Liver (tissue), 9 donors: ENCODE data around the gene USH2A. TPM values are rescaled to one million over a fixed set of nuclear protein-coding genes. Genes with fewer than 3 reads are reported as not detected.

ENCODE experiments used
- DNase-seq: peaks from one replicate; pipeline ENCODE4 v3.0.0-alpha.2; 2017; ENCODE audit warnings: low spot score
- H3K27ac ChIP-seq, 2 donors: one replicate each; pipeline ENCODE4 v1.7.0; 2013; ENCODE audit warnings: inconsistent platforms in 2 of 2, low read length in 2 of 2, control low read depth in 1 of 2, low read depth in 1 of 2, mild to moderate bottlenecking in 1 of 2
- H3K27me3 ChIP-seq, 4 donors: one replicate each; pipeline versions ENCODE4 v1.6.1 to v1.7.0; 2013; ENCODE audit warnings: low read length in 3 of 4, inconsistent platforms in 1 of 4, mild to moderate bottlenecking in 1 of 4, moderate library complexity in 1 of 4; ENCODE audit not compliant: control insufficient read depth in 4 of 4, insufficient read depth in 4 of 4
- H3K36me3 ChIP-seq, 4 donors: one replicate each; pipeline versions ENCODE4 v1.6.1 to v1.7.0; 2013; ENCODE audit warnings: low read length in 3 of 4, mild to moderate bottlenecking in 3 of 4, low read depth in 1 of 4, moderate library complexity in 1 of 4; ENCODE audit not compliant: control insufficient read depth in 4 of 4, insufficient read depth in 3 of 4
- H3K4me1 ChIP-seq, 4 donors: one replicate each; pipeline versions ENCODE4 v1.6.1 to v1.7.0; 2013; ENCODE audit warnings: low read length in 3 of 4, mild to moderate bottlenecking in 3 of 4, moderate library complexity in 1 of 4; ENCODE audit not compliant: control insufficient read depth in 4 of 4, insufficient read depth in 4 of 4
- H3K4me3 ChIP-seq, 3 donors: one replicate each; pipeline versions ENCODE4 v1.6.1 to v1.7.0; 2013; ENCODE audit warnings: low read length in 3 of 3, control low read depth in 1 of 3, low read depth in 1 of 3, mild to moderate bottlenecking in 1 of 3
- H3K9ac ChIP-seq, 2 donors: one replicate each; pipeline ENCODE4 v1.7.0; 2013; ENCODE audit warnings: low read length in 2 of 2, mild to moderate bottlenecking in 2 of 2, moderate library complexity in 2 of 2, control low read depth in 1 of 2, low read depth in 1 of 2
- H3K9me3 ChIP-seq, 4 donors: one replicate each; pipeline versions ENCODE4 v1.6.1 to v1.7.0; 2013; ENCODE audit warnings: low read length in 3 of 4; ENCODE audit not compliant: control insufficient read depth in 4 of 4
- EGR1 ChIP-seq, 2 donors: IDR thresholded peaks; 2 replicates each; pipeline ENCODE4 v1.6.1; 2016 to 2018; ENCODE audit warnings: antibody characterized with exemption in 2 of 2, low read depth in 2 of 2
- FOXA1 ChIP-seq: IDR thresholded peaks from 2 replicates; pipeline ENCODE4 v1.6.1; 2016; ENCODE audit warnings: antibody characterized with exemption
- FOXA2 ChIP-seq: IDR thresholded peaks from 2 replicates; pipeline ENCODE4 v1.6.1; 2016; ENCODE audit warnings: antibody characterized with exemption
- GABPA ChIP-seq, 2 donors: IDR thresholded peaks in 1 of 2; conservative IDR thresholded peaks in 1 of 2; 2 replicates each; pipeline ENCODE4 v1.6.1; 2016; ENCODE audit warnings: antibody characterized with exemption in 2 of 2, mild to moderate bottlenecking in 1 of 2, moderate library complexity in 1 of 2
- HNF4A ChIP-seq, 2 donors: conservative IDR thresholded peaks; 2 replicates each; pipeline ENCODE4 v1.6.1; 2016; ENCODE audit warnings: antibody characterized with exemption in 2 of 2, mild to moderate bottlenecking in 2 of 2
- HNF4G ChIP-seq: IDR thresholded peaks from 2 replicates; pipeline ENCODE4 v1.6.1; 2016; ENCODE audit warnings: antibody characterized with exemption
- JUND ChIP-seq, 2 donors: IDR thresholded peaks; 2 replicates each; pipeline ENCODE4 v1.6.1; 2016; ENCODE audit warnings: antibody characterized with exemption in 2 of 2
- NR2F2 ChIP-seq: IDR thresholded peaks from 2 replicates; pipeline ENCODE4 v1.6.1; 2016; ENCODE audit warnings: antibody characterized with exemption
- RAD21 ChIP-seq, 2 donors: IDR thresholded peaks; 2 replicates each; pipeline ENCODE4 v1.6.1; 2016; ENCODE audit warnings: antibody characterized with exemption in 2 of 2, mild to moderate bottlenecking in 2 of 2
- RXRA ChIP-seq, 2 donors: IDR thresholded peaks; 2 replicates each; pipeline ENCODE4 v1.6.1; 2017 to 2018; ENCODE audit warnings: antibody characterized with exemption in 2 of 2, mild to moderate bottlenecking in 1 of 2
- TAF1 ChIP-seq: conservative IDR thresholded peaks from 2 replicates; pipeline ENCODE4 v1.6.1; 2016; ENCODE audit warnings: antibody characterized with exemption, mild to moderate bottlenecking
- YY1 ChIP-seq: IDR thresholded peaks from 2 replicates; pipeline ENCODE4 v1.6.1; 2016; ENCODE audit warnings: antibody characterized with exemption, mild to moderate bottlenecking
- WGBS: extraction: QIAGEN DNeasy Blood & Tissue Kit; methylation state at CpG from one replicate; pipeline ENCODE4 v1.1.7; 2013; 5-methylcytosine and 5-hydroxymethylcytosine counted together
- polyA plus RNA-seq, 2 donors: library from polyadenylated mRNA; stranded (reverse) in 1 of 2; unstranded in 1 of 2; fragments of 200-250 nt in 1 of 2; fragments of >200 nt in 1 of 2; fragmentation: Nextera tagmentation in 1 of 2; extraction: Ambion mirVana in 1 of 2; gene quantifications; one replicate each; pipeline versions ENCODE4 v1.2.1 to v1.2.3, GENCODE V29; 2013 to 2015
- total RNA-seq, 2 donors: library from RNA; depleted of rRNA; stranded (reverse); fragments of >200 nt; gene quantifications; one replicate each; pipeline ENCODE4 v1.2.3, GENCODE V29; 2014
- TF ChIP-seq, protein P1 (sequence below): IDR thresholded peaks from 2 replicates; pipeline ENCODE4 v1.6.1; 2016; ENCODE audit warnings: antibody characterized with exemption, mild to moderate bottlenecking
- TF ChIP-seq, protein P2 (sequence below): IDR thresholded peaks from 2 replicates; pipeline ENCODE4 v1.6.1; 2016; ENCODE audit warnings: antibody characterized with exemption
- TF ChIP-seq, protein P3 (sequence below): fragments of 150-350 bp; IDR thresholded peaks from 2 replicates; pipeline ENCODE4 v1.5.1; 2017; ENCODE audit warnings: improper control_type of control experiment, low read depth, low read length; ENCODE audit not compliant: missing input control
- TF ChIP-seq, protein P4 (sequence below): IDR thresholded peaks from 2 replicates; pipeline ENCODE4 v1.6.1; 2016; ENCODE audit warnings: antibody characterized with exemption
- TF ChIP-seq, protein P5 (sequence below): IDR thresholded peaks from 2 replicates; pipeline ENCODE4 v1.6.1; 2016; ENCODE audit warnings: antibody characterized with exemption
- donor health status: healthy.
- donor health status: healthy.
- donor health status: healthy.
- donor health status: healthy.
- donor health status: healthy.

USH2A gene
- total and polyA plus RNA-seq, 4 donors = 0.14 to 1.0 (median 0.31) TPM

DNA sequence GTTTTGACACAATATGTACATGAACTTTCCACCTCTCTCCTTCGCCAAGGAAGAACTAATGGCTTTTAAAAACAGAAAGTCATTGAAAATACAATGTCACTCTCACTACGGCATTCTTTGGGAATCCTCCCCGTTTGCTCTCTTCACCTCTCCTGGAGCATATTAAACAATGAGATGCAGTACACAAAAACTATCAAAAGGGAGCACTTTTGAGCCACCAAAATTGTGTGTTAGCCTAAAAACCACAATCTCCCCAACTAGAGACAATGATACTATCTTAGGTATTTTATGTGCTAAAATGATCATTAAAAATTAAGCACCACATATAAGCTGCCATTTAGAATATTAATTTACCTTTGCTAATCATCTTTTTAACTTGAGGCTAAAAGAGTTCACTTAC is 430.6 kb downstream of the USH2A start (continued):
- TF ChIP-seq, protein P1, sequence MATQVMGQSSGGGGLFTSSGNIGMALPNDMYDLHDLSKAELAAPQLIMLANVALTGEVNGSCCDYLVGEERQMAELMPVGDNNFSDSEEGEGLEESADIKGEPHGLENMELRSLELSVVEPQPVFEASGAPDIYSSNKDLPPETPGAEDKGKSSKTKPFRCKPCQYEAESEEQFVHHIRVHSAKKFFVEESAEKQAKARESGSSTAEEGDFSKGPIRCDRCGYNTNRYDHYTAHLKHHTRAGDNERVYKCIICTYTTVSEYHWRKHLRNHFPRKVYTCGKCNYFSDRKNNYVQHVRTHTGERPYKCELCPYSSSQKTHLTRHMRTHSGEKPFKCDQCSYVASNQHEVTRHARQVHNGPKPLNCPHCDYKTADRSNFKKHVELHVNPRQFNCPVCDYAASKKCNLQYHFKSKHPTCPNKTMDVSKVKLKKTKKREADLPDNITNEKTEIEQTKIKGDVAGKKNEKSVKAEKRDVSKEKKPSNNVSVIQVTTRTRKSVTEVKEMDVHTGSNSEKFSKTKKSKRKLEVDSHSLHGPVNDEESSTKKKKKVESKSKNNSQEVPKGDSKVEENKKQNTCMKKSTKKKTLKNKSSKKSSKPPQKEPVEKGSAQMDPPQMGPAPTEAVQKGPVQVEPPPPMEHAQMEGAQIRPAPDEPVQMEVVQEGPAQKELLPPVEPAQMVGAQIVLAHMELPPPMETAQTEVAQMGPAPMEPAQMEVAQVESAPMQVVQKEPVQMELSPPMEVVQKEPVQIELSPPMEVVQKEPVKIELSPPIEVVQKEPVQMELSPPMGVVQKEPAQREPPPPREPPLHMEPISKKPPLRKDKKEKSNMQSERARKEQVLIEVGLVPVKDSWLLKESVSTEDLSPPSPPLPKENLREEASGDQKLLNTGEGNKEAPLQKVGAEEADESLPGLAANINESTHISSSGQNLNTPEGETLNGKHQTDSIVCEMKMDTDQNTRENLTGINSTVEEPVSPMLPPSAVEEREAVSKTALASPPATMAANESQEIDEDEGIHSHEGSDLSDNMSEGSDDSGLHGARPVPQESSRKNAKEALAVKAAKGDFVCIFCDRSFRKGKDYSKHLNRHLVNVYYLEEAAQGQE = no peak
- TF ChIP-seq JUND (IDR thresholded peaks at IDR 0.05) = no peak
- no peak for TF ChIP-seq NR2F2
- TF ChIP-seq EGR1 (IDR thresholded peaks at IDR 0.05; ENCODE audit: low read depth in 2 of 2) = no peak
- no peak for TF ChIP-seq HNF4A (conservative IDR thresholded peaks at IDR 0.05)
- TF ChIP-seq FOXA1 = no peak

DNA sequence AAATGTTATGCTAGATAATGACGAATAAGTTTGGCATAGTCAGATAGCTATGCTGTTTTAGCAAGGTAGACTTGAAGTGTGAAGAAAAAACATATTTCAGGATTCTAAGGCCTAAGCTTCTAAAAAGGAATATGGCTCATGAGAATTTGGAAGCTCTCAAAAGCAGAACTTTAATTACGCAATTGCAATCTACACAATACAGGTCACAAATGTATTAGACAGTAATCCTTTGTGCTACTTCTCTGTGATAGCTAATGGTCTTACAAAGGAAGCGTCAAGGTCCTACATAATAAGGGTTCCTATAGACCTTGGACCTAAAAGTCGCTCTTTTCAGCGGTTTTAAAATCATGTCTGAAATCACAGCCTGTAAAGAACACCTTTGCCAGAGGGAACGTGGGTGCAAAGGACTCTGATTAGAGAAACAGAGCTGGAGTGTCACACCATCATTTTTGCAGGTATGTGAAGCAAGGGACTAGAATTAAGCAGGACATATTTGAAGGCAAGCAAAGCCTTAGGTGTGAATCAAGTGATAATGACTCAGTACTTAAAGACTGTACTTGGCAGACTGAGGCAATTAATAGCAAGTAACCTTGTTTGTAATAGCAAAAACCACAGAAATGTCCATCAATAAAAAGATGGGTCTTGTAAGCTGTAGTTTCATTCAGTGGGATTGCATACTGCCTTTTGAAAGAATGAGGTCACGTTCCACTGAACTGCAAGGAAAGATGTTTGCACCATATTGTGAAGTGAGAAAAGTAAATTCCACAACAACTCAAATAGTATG is 436.0 kb downstream of the USH2A start:
- no peak overlapping the region for H3K9ac ChIP-seq
- no peaks in the 10 kb centered on the region for H3K27me3 ChIP-seq
- no peak for DNase-seq
- H3K27ac ChIP-seq = no peak overlapping the region
- H3K9me3 ChIP-seq = no peaks in the 10 kb centered on the region
- no peak overlapping the region for H3K4me3 ChIP-seq
- no peaks in the 10 kb centered on the region for H3K4me1 ChIP-seq
- TF ChIP-seq HNF4A (conservative IDR thresholded peaks at IDR 0.05) (no peak), FOXA1 (no peak), RAD21 (IDR thresholded peaks at IDR 0.05) (no peak), RXRA (IDR thresholded peaks at IDR 0.05) (no peak), NR2F2 (no peak), JUND (IDR thresholded peaks at IDR 0.05) (no peak), FOXA2 (no peak), HNF4G (no peak), GABPA (IDR thresholded peaks at IDR 0.05 in 1 of 2, conservative IDR thresholded peaks at IDR 0.05 in 1 of 2) (no peak), TAF1 (no peak), EGR1 (IDR thresholded peaks at IDR 0.05; ENCODE audit: low read depth in 2 of 2) (no peak), YY1 (no peak)
- TF ChIP-seq, protein P1 = no peak
- TF ChIP-seq, protein P2, sequence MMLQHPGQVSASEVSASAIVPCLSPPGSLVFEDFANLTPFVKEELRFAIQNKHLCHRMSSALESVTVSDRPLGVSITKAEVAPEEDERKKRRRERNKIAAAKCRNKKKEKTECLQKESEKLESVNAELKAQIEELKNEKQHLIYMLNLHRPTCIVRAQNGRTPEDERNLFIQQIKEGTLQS = no peak
- TF ChIP-seq, protein P3, sequence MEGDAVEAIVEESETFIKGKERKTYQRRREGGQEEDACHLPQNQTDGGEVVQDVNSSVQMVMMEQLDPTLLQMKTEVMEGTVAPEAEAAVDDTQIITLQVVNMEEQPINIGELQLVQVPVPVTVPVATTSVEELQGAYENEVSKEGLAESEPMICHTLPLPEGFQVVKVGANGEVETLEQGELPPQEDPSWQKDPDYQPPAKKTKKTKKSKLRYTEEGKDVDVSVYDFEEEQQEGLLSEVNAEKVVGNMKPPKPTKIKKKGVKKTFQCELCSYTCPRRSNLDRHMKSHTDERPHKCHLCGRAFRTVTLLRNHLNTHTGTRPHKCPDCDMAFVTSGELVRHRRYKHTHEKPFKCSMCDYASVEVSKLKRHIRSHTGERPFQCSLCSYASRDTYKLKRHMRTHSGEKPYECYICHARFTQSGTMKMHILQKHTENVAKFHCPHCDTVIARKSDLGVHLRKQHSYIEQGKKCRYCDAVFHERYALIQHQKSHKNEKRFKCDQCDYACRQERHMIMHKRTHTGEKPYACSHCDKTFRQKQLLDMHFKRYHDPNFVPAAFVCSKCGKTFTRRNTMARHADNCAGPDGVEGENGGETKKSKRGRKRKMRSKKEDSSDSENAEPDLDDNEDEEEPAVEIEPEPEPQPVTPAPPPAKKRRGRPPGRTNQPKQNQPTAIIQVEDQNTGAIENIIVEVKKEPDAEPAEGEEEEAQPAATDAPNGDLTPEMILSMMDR = no peak
- TF ChIP-seq, protein P4, sequence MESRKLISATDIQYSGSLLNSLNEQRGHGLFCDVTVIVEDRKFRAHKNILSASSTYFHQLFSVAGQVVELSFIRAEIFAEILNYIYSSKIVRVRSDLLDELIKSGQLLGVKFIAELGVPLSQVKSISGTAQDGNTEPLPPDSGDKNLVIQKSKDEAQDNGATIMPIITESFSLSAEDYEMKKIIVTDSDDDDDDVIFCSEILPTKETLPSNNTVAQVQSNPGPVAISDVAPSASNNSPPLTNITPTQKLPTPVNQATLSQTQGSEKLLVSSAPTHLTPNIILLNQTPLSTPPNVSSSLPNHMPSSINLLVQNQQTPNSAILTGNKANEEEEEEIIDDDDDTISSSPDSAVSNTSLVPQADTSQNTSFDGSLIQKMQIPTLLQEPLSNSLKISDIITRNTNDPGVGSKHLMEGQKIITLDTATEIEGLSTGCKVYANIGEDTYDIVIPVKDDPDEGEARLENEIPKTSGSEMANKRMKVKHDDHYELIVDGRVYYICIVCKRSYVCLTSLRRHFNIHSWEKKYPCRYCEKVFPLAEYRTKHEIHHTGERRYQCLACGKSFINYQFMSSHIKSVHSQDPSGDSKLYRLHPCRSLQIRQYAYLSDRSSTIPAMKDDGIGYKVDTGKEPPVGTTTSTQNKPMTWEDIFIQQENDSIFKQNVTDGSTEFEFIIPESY = no peak
- TF ChIP-seq, protein P5, sequence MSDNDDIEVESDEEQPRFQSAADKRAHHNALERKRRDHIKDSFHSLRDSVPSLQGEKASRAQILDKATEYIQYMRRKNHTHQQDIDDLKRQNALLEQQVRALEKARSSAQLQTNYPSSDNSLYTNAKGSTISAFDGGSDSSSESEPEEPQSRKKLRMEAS = no peak
- 85% methylated on average over 7 of the region's 7 CpGs for WGBS
- no peaks in the 10 kb centered on the region for H3K36me3 ChIP-seq
